SJSA1 (cell line): ENCODE data around the gene PCSK9. TPM values are rescaled to one million over a fixed set of nuclear protein-coding genes. Genes with fewer than 3 reads are reported as not detected.

ENCODE experiments used
- DNase-seq, 2 experiments: peaks; one replicate each; pipeline ENCODE4 v3.0.0-alpha.2; 2015 to 2020; ENCODE audit warnings: low spot score in 2 of 2, low read depth in 1 of 2
- H3K27ac ChIP-seq: fragments of 250-450 bp; sonication (Bioruptor Pico); 2 replicates; pipeline ENCODE4 v1.5.1; 2020; ENCODE audit warnings: mild to moderate bottlenecking, moderate library complexity
- H3K27me3 ChIP-seq: fragments of 250-450 bp; sonication (Bioruptor Pico); replicated peaks from 2 replicates; pipeline ENCODE4 v1.5.1; 2020; ENCODE audit warnings: mild to moderate bottlenecking, moderate library complexity
- H3K36me3 ChIP-seq: fragments of 250-450 bp; sonication (Bioruptor Pico); 2 replicates; pipeline ENCODE4 v1.5.1; 2020; ENCODE audit warnings: mild to moderate bottlenecking
- H3K4me1 ChIP-seq: fragments of 250-450 bp; sonication (Bioruptor Pico); replicated peaks from 2 replicates; pipeline ENCODE4 v1.6.1; 2021; ENCODE audit warnings: mild to moderate bottlenecking
- H3K4me3 ChIP-seq: fragments of 250-450 bp; sonication (Bioruptor Pico); 2 replicates; pipeline ENCODE4 v1.5.1; 2020; ENCODE audit warnings: mild to moderate bottlenecking
- H3K9me3 ChIP-seq: fragments of 250-450 bp; sonication (Bioruptor Pico); replicated peaks from 2 replicates; pipeline ENCODE4 v1.5.1; 2020; ENCODE audit warnings: mild to moderate bottlenecking
- total RNA-seq: library from RNA; depleted of rRNA; stranded (reverse); fragments of >200 nt; shearing (Covaris generic); gene quantifications from 2 replicates; pipeline ENCODE4 v1.2.3, GENCODE V29; 2014; rRNA removed

Gene PCSK9
- total RNA-seq: 0.03 TPM in 2 replicates

DNA sequence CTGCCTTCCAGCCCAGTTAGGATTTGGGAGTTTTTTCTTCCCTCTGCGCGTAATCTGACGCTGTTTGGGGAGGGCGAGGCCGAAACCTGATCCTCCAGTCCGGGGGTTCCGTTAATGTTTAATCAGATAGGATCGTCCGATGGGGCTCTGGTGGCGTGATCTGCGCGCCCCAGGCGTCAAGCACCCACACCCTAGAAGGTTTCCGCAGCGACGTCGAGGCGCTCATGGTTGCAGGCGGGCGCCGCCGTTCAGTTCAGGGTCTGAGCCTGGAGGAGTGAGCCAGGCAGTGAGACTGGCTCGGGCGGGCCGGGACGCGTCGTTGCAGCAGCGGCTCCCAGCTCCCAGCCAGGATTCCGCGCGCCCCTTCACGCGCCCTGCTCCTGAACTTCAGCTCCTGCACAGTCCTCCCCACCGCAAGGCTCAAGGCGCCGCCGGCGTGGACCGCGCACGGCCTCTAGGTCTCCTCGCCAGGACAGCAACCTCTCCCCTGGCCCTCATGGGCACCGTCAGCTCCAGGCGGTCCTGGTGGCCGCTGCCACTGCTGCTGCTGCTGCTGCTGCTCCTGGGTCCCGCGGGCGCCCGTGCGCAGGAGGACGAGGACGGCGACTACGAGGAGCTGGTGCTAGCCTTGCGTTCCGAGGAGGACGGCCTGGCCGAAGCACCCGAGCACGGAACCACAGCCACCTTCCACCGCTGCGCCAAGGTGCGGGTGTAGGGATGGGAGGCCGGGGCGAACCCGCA lies at the start of gene PCSK9:
PCSK9 (plus strand) TSS at position 207 of the 741 bp plus-strand sequence; CDS start at position 497, 290 bp downstream.
- no peak within 1 kb of the TSS for H3K4me3 ChIP-seq
- peaks cover 78% of the 10 kb centered on the region for H3K27me3 ChIP-seq
- no peak for DNase-seq

DNA sequence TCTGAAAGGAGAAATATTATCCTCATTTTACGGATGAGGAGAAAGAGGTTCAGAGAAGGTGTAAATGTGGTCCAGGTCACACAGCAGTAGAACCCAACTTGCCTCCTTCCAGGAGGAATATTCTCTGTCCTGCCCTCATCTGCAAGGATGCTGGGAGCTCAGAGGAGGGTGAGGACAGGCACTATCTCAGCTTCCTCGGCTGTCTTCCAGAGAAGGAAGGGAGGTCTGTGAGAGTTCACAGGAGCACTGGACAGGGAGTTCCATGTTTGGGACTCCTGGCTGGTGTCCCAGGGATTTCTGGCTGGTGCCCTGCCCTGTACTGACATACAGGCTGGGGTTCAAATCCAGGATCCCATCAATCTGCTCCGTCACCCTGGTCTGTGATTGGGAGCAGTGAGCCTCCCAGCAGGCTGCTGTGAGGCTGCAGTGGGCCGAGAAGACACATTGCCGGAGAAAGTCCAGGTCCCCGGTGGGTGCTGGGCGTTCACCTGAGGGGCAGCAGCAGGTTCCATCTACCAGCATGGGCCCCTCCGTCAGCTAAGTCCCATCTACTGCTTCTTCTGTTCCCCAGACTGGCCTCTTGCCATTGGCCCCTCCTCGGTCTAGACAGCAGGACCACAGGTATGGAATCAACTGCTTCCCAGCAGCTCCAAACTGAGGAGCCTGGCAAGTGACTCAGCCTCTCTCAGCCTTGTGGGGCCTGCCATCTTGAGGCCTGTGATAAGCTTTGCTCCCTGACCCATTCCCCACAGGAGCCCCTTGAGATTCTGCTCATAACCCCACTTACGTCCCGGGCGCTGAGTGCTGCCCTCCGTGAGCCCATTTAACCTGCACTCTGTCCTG lies 49.2 kb upstream of the PCSK9 start:
- Histone ChIP-seq H3K27me3 (no peaks in the 10 kb centered on the region), H3K4me1 (no peaks in the 10 kb centered on the region), H3K36me3 (no peaks in the 10 kb centered on the region), H3K4me3 (no peak overlapping the region), H3K27ac (no peak overlapping the region), H3K9me3 (no peaks in the 10 kb centered on the region)
- DNase-seq: no peak

More for the DNA sequence above, at the start of gene PCSK9:
- Histone ChIP-seq H3K4me1 (peaks cover 6% of the 10 kb centered on the region; the same call in 1 of the 2 replicates), H3K27ac (no peak within 1 kb of the TSS), H3K36me3 (no peaks in the 10 kb centered on the region), H3K9me3 (no peaks in the 10 kb centered on the region; the same call in 1 of the 2 replicates)

DNA sequence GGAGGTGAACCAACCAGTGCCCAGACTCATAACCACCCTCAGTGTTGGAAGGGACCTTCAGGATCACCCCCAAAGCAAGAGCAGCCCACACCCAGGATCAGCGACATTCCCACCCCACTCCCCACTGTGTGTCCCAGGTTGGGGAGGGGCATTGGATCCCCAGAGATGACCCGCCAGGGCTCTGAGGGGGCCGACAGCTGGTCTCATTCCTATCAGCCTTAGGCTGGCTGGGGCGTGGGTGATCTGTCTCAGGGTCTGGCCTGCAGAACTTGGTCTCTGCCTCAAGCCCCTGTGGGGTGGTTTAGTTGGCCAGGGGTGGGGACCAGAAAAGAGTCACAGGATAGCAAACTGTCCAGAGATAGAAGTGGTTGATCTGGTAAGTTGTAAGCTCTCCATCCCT lies 48.4 kb upstream of the PCSK9 start:
- H3K27me3 ChIP-seq: no peaks in the 10 kb centered on the region
- H3K27ac ChIP-seq: no peak overlapping the region
- no peak for DNase-seq
- H3K4me1 ChIP-seq: no peaks in the 10 kb centered on the region
- no peaks in the 10 kb centered on the region for H3K9me3 ChIP-seq
- no peaks in the 10 kb centered on the region for H3K36me3 ChIP-seq
- H3K4me3 ChIP-seq: no peak overlapping the region

DNA sequence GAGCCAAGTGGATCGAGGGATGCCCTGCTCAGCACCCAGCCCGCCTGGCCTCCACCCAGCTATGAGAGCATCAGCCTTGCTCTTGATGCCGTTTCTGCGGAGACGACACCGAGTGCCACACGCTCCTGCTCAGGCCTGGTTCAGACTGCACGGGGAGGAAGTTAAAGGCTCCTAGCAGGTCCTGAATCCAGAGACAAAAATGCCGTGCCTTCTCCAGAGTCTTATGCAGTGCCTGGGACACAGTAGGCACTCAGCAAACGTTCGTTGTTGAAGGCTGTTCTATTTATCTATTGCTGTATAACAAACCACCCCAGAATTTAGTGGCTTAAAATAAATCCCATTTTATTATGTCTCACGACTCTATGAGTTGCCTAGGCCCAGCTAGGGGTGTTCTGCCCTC lies 47.4 kb upstream of the PCSK9 start:
- H3K4me1 ChIP-seq: no peaks in the 10 kb centered on the region
- no peak overlapping the region for H3K4me3 ChIP-seq
- H3K27ac ChIP-seq: no peak overlapping the region
- no peaks in the 10 kb centered on the region for H3K36me3 ChIP-seq
- DNase-seq: no peak
- H3K9me3 ChIP-seq: no peaks in the 10 kb centered on the region
- peaks cover 4% of the 10 kb centered on the region; the same call in 1 of the 2 replicates for H3K27me3 ChIP-seq

DNA sequence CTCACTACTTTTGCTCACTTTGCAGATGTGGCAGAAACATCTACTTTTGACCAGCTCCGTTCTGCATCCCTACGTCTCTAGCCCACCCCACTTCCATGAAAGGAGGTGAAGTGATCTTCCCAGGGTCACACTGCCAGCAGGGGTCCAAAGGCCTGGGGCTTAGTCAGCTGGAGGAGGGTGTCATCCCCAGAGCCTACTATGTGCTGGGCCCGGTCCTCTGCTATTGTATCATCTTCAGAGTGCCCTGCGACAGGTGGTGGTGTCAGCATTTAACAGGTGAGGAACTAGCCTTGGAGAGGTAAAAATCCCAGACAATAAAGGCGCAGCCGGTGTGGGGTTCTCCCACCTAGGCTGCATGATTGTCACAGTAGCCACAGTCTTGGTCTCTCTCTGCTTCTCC lies 46.2 kb upstream of the PCSK9 start:
- DNase-seq: no peak
- H3K4me3 ChIP-seq: no peak overlapping the region
- H3K9me3 ChIP-seq: no peaks in the 10 kb centered on the region
- no peaks in the 10 kb centered on the region for H3K4me1 ChIP-seq
- H3K27ac ChIP-seq: no peak overlapping the region
- H3K27me3 ChIP-seq: peaks cover 8% of the 10 kb centered on the region; the same call in 1 of the 2 replicates
- no peaks in the 10 kb centered on the region for H3K36me3 ChIP-seq

DNA sequence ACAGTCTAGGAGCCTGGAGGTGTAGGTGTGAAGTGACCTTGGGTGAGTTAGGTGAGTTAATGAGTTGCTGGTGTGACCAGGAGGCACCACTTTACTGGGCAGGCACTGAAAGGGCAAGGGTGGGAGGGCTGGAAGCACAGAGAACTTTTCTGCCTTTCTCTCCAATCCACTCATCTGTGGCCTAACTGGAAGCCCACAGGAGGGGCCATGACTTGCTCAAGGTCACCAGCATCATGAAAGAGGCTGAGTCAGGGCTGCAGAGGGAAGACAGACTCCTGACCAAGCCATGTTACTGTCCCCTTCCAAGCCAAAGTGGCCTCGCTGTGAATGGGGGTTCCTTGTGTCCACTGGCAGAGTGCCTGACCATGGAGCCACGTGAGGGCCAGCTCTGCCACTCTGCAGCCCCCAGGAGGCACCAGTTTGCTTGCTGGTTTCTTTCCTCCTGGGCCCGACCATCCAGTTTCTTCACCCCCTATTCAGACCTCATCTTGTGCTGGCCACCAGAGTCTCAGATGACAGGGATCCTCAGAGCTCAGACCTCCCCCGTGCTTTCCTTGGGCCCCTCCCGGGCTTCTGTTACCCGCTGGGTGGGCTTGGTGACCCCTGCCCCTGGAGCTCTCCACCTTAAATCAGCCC lies 44.9 kb upstream of the PCSK9 start:
- peaks cover 8% of the 10 kb centered on the region; the same call in 1 of the 2 replicates for H3K27me3 ChIP-seq

DNA sequence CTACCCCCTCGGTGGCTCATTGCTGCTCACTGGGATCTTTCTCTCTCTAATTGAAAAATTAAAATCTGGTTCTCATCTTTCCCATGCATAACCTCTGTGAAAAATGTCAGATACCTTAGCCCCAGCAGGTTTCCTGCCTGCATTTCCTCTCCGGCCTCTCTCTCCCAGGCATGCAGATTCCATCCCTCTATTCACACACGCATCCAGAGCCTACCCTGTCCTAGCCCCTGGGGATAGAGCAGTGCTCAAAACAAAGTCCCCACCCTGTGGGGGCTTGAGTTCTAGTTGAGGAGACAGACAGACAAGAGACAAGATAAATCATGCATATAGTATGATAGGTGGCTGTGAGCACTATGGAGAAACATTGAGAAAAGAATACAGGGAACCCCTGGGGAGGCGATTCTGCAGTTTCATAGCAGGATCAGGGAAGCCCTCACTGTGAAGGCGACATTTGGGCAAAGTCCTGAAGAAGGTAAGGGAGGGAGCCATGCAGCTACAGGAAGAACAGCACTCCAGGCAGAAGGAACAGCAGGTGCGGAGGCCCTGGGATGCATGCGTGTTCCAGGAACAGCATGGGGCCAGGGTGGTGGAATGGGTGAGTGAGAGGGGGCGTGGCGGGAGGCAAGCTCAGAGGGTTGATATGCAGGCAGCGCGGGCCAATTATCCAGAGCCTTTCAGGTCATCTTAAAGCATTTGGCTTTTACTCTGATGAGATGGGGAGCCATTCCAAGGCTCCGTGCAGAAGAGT lies 44.2 kb upstream of the PCSK9 start:
- peaks cover 8% of the 10 kb centered on the region; the same call in 1 of the 2 replicates for H3K27me3 ChIP-seq
- no peaks in the 10 kb centered on the region for H3K9me3 ChIP-seq
- H3K27ac ChIP-seq: no peak overlapping the region
- H3K4me1 ChIP-seq: no peaks in the 10 kb centered on the region
- H3K4me3 ChIP-seq: no peak overlapping the region
- no peak for DNase-seq
- no peaks in the 10 kb centered on the region for H3K36me3 ChIP-seq

More for the DNA sequence above, 44.9 kb upstream of the PCSK9 start:
- Histone ChIP-seq H3K27ac (no peak overlapping the region), H3K36me3 (no peaks in the 10 kb centered on the region), H3K4me3 (no peak overlapping the region), H3K4me1 (no peaks in the 10 kb centered on the region), H3K9me3 (no peaks in the 10 kb centered on the region)
- no peak for DNase-seq

DNA sequence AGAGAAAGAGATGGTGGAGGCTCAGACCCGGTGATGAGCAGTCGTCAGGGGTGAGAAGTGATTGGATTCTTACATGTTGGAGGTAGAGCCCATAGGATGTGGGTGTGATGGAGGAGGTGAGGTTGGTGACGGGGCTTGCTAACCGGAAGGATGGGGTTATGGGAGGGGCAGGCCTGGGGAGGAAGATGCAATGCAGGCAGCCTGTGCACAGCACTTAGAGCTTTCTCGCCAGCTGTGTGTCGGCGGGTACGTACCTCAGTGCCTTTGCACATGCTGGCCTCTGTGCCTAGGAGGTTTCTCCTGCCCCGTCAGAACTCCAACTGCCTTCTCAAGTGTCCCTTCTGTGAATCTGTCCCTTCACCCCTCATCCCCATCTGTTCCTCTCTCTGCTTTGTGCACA lies 43.5 kb upstream of the PCSK9 start:
- H3K4me1 ChIP-seq: no peaks in the 10 kb centered on the region
- H3K27me3 ChIP-seq: peaks cover 8% of the 10 kb centered on the region; the same call in 1 of the 2 replicates
- no peaks in the 10 kb centered on the region for H3K9me3 ChIP-seq
- H3K36me3 ChIP-seq: no peaks in the 10 kb centered on the region
- DNase-seq: no peak
- no peak overlapping the region for H3K4me3 ChIP-seq
- H3K27ac ChIP-seq: no peak overlapping the region

DNA sequence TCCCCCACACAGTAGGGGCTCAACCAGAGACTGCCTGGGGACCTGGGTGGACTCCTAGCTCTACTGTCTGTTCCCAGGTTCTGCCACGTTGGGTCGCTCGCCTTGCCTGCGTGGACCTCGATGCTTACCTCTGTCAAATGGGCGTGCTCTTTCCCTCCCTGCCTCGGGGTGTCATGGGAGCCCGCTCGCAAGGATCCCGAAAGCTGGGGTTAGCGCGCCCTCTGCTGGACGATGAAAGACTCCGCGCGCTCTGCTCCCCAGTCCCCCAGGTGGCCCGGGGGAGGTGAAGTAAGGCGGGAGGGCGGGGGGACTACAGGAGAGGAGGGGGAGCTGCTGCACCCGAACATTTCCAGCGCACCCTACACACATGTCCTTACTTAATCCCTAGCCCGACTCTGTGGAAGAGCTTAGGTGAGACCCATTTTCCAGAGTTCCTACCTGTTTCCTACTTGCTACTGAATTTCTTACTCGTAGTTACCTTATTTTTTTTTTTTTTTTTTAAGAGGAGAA lies 42.9 kb upstream of the PCSK9 start:
- Histone ChIP-seq H3K27me3 (peaks cover 8% of the 10 kb centered on the region; the same call in 1 of the 2 replicates), H3K9me3 (no peaks in the 10 kb centered on the region), H3K36me3 (no peaks in the 10 kb centered on the region), H3K4me3 (no peak overlapping the region), H3K27ac (no peak overlapping the region), H3K4me1 (no peaks in the 10 kb centered on the region)
- DNase-seq: peak; percentile 38 to 76

DNA sequence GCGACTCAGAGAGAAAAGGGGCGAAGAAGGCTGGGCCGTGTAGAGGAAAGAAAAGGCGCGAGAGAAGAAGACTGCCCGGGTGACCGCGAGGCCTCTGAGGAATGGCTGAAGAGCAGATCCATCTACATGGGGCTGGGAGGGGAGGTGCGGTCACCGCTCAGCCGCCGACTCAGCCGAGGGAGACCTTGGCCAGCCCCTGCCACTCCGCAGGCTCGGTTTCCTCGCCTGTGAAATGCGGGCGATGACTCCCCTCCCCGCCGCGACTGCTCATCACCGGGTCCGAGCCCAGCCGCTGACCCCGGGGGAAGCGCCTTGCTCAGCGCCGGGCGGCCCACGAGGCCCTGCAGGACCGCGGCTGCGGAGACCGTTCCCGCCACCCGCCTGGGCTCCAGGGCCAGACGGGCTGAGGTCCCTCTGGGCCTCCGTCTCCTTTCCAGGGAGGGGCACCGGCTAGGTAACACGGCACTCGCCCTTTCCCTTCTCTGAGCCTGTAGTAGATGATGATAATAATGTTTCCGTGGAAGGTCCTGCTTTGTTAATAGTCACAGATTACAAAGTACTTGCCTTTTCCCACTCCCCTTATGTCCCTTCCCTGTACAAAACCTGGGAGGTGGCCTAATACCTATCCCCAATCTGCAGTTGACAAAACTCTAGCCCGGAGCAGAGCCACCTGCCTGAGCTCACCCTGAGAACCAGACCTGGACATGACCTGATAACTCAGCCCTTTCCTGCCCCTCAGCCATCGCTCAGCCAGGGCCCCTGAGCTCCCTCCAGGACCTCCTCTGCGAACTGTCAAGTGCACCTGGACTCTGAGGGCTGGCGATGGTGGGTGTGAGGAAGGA lies 42.3 kb upstream of the PCSK9 start:
- no peak for DNase-seq
- H3K27me3 ChIP-seq: peaks cover 8% of the 10 kb centered on the region; the same call in 1 of the 2 replicates

DNA sequence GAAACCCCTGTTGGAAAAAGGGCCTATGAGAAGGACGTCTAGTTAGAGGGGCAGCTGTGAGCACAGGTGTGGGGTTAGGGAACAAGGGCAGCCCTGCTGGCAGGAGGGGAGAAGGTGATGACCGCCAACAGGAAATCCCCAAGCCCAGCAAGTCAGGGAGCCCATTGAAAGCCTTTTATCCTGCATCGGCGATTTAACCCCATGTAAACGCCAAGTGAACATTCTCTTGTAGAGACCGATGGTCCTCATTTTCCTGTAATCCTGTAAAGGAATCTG lies 41.7 kb upstream of the PCSK9 start:
- no peak for DNase-seq

More for the DNA sequence above, 42.3 kb upstream of the PCSK9 start:
- Histone ChIP-seq H3K9me3 (no peaks in the 10 kb centered on the region), H3K27ac (no peak overlapping the region), H3K4me1 (no peaks in the 10 kb centered on the region), H3K36me3 (no peaks in the 10 kb centered on the region), H3K4me3 (no peak overlapping the region)

DNA sequence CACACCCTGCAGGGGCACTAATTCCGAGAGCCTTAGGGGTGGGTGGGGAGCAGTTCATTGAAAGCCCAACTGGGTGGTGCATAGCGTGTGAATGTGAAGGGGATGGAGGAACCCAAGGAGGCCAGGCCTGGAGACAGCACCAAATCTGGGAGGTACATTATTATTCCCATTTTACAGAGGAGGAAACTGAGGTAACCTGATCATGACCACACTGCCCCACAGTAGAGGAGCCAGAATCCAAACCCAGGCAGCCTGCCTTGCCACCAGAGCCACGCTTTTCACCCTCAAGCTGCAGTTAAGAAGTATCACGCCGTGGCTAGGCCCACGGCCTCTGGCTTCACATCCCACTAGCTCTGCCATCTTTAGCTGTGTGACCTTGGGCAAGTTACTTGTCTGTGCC lies 41.2 kb upstream of the PCSK9 start:
- no peaks in the 10 kb centered on the region for H3K9me3 ChIP-seq
- no peak overlapping the region for H3K27ac ChIP-seq
- no peak for DNase-seq
- H3K4me1 ChIP-seq: no peaks in the 10 kb centered on the region
- H3K27me3 ChIP-seq: peaks cover 8% of the 10 kb centered on the region; the same call in 1 of the 2 replicates
- no peaks in the 10 kb centered on the region for H3K36me3 ChIP-seq
- H3K4me3 ChIP-seq: no peak overlapping the region

More for the DNA sequence above, 41.7 kb upstream of the PCSK9 start:
- no peaks in the 10 kb centered on the region for H3K9me3 ChIP-seq
- H3K4me3 ChIP-seq: no peak overlapping the region
- no peaks in the 10 kb centered on the region for H3K36me3 ChIP-seq
- H3K27me3 ChIP-seq: peaks cover 8% of the 10 kb centered on the region; the same call in 1 of the 2 replicates
- H3K4me1 ChIP-seq: no peaks in the 10 kb centered on the region
- H3K27ac ChIP-seq: no peak overlapping the region
